D721Med (cell line): ENCODE measurements around the gene PLEKHF1.

Experiments used
- DNase-seq: peaks from one replicate; pipeline ENCODE4 v3.0.0; 2011; ENCODE audit warnings: low spot score; ENCODE audit not compliant: insufficient read length
- FAIRE-seq: peaks from 2 replicates; lab custom pipeline; 2011; peaks lifted over from hg19 to GRCh38; lab: Jason Lieb, UNC
- TF ChIP-seq, protein P1 (sequence below): IDR thresholded peaks from 2 replicates; pipeline ENCODE4 v1.5.1; 2012; ENCODE audit warnings: mild to moderate bottlenecking, control low read depth; ENCODE audit not compliant: insufficient read depth; ENCODE audit errors: missing control alignments

PLEKHF1 gene

DNA sequence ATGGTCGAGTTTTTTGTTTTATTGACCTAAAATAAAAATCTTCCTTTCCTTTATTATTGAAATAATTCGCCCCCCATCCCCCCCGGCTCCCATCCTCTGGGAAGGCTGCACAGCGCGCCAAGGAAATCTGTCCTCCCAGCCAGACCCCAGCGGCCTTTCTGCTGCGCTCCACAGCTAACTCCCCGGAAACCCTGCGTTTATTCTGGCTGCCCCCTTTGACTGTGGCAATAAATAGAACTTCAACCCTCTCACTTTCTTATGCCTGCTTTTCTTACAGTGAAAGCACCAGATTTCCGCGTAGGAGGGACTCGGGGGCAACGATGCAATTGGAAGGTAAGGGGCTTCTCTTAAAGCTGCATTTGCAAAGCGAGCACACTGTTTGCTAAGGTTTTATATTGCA lies 59.5 kb downstream of the PLEKHF1 start:
- DNase-seq, result no peak
- no peak for FAIRE-seq
- TF ChIP-seq, protein P1, sequence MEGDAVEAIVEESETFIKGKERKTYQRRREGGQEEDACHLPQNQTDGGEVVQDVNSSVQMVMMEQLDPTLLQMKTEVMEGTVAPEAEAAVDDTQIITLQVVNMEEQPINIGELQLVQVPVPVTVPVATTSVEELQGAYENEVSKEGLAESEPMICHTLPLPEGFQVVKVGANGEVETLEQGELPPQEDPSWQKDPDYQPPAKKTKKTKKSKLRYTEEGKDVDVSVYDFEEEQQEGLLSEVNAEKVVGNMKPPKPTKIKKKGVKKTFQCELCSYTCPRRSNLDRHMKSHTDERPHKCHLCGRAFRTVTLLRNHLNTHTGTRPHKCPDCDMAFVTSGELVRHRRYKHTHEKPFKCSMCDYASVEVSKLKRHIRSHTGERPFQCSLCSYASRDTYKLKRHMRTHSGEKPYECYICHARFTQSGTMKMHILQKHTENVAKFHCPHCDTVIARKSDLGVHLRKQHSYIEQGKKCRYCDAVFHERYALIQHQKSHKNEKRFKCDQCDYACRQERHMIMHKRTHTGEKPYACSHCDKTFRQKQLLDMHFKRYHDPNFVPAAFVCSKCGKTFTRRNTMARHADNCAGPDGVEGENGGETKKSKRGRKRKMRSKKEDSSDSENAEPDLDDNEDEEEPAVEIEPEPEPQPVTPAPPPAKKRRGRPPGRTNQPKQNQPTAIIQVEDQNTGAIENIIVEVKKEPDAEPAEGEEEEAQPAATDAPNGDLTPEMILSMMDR, result no peak
